Heart right ventricle (tissue), 16 donors: Measurements from ENCODE around the gene LRRC27. TPM values are rescaled to one million over a fixed set of nuclear protein-coding genes. Genes with fewer than 3 reads are reported as not detected.

Experiments
- ATAC-seq, 8 donors: fragments of 200-7000 bp; cut with Tn5 transposase; one replicate each; pipeline ENCODE4 v1.9.1; 2020; ENCODE audit warnings: mild to moderate bottlenecking in 8 of 8, moderate library complexity in 8 of 8, moderate number of reproducible peaks in 1 of 8
- DNase-seq, 2 donors: peaks; one replicate each; pipeline ENCODE4 v3.0.0-alpha.2; 2020
- H3K27ac ChIP-seq, 10 donors: fragments of 200-600 bp; sonication (generic) in 2 of 10; one replicate each; pipeline versions ENCODE4 v1.5.0 to v1.8.0; 2020 to 2022; ENCODE audit warnings: mild to moderate bottlenecking in 3 of 10
- H3K27me3 ChIP-seq, 7 donors: fragments of 200-600 bp; one replicate each; pipeline ENCODE4 v1.8.0; 2021 to 2022; ENCODE audit warnings: mild to moderate bottlenecking in 2 of 7
- H3K36me3 ChIP-seq, 9 donors: fragments of 200-600 bp; sonication (generic) in 1 of 9; one replicate each; pipeline versions ENCODE4 v1.5.0 to v1.8.0; 2020 to 2022; ENCODE audit warnings: mild to moderate bottlenecking in 2 of 9
- H3K4me1 ChIP-seq, 9 donors: fragments of 200-600 bp; sonication (generic) in 1 of 9; one replicate each; pipeline versions ENCODE4 v1.5.0 to v1.8.0; 2020 to 2022; ENCODE audit warnings: mild to moderate bottlenecking in 4 of 9
- H3K4me3 ChIP-seq, 10 donors: fragments of 200-600 bp; sonication (generic) in 2 of 10; one replicate each; pipeline versions ENCODE4 v1.5.0 to v1.8.0; 2020 to 2022; ENCODE audit warnings: mild to moderate bottlenecking in 7 of 10, moderate library complexity in 2 of 10
- H3K9me3 ChIP-seq, 11 donors: fragments of 200-600 bp in 10 of 11; sonication (generic) in 2 of 11; one replicate each; pipeline versions ENCODE4 v1.5.0 to v1.8.0; 2013 to 2022; ENCODE audit warnings: mild to moderate bottlenecking in 2 of 11, control low read depth in 1 of 11, moderate library complexity in 1 of 11
- CTCF ChIP-seq, 9 donors: fragments of 200-600 bp; sonication (generic) in 2 of 9; IDR thresholded peaks; one replicate each; pipeline versions ENCODE4 v1.5.0 to v1.8.0; 2021 to 2022; ENCODE audit warnings: antibody characterized with exemption in 9 of 9, mild to moderate bottlenecking in 5 of 9, moderate library complexity in 1 of 9
- WGBS, 2 donors: extraction: QIAGEN DNeasy Blood & Tissue Kit; methylation state at CpG; one replicate each; pipeline ENCODE4 v1.1.7; 2013; ENCODE audit warnings: inconsistent platforms in 1 of 2; 5-methylcytosine and 5-hydroxymethylcytosine counted together
- intact Hi-C, 10 donors: fragments of 100-400 bp; cut with DNase I; formaldehyde crosslinking; loops; one replicate each; pipeline versions ENCODE4 v1.11.1 to v1.14.2; 2022
- polyA plus RNA-seq, 2 donors: library from polyadenylated mRNA; stranded (reverse); fragments of 200-250 nt; gene quantifications; one replicate each; pipeline ENCODE4 v1.2.3, GENCODE V29; 2013
- total RNA-seq, 10 donors: library from RNA; stranded (reverse); fragmentation: NEBNext Ultra II Directional in 3 of 10; extraction: Animal tissue kit (Norgen Biotek cat#: 25700) in 3 of 10; gene quantifications; one replicate each; pipeline versions ENCODE4 v1.2.1 to v1.2.4, GENCODE V29; 2021 to 2023
- donor health status: Arrhythmogenic right ventricular cardiomyopathy.
- donor health status: ischemic (EF 13 %, LVEDD 7.1; RV severe dilation, severe dysfunction).
- donor health status: healthy with polysubstance abuse.
- donor health status: DM: no; HTN: yes; CAD: no.
- donor health status: DM: no; HTN: no; CAD: no.
- donor health status: ischemic (EF 25% LVEDD 6.9; RV normal size, moderate dysfunction).
- donor health status: ischemic (EF 25% LVEDD 5.7; RV mildly dilated, moderate dysfunction).
- donor health status: healthy.
- donor health status: DM: yes; HTN: yes; CAD: no.
- donor health status: Ischemic cardiomyopathy.
- donor health status: ischemic (EF 35%, LVEDD 5.7; RV mildly dilated, moderate dysfunction).
- donor health status: nonischemic (EF 11% LVEDD 7.7; RV severe dilation, severe dysfunction).
- donor health status: DM: yes; HTN: yes; CAD: no.
- donor health status: PGD.
- donor health status: ischemic (EF 29% LVEDD 5.4; RV normal size, mild dysfunction).
- donor health status: nonischemic (EF 23%, LVEDD 6.1; RV moderate dilation, normal function).

Gene LRRC27
- total and polyA plus RNA-seq, 12 donors: 3.0 to 8.1 (median 4.7) TPM

- no peak for DNase-seq
- no peak overlapping the region for H3K4me3 ChIP-seq
- intact Hi-C loops: loop anchor here in 1 of 10 donors (5.0 kb wide), 1 partner anchor 44 kb away; no protein-coding TSS in a partner anchor
- 86 to 92% methylated on average over 25 of the region's 25 CpGs for WGBS, 2 donors
- H3K9me3 ChIP-seq: no peaks in the 10 kb centered on the region
- peaks cover 0 to 26% (median 11%) of the 10 kb centered on the region in 9 donors for H3K36me3 ChIP-seq
- peaks cover 17 to 58% (median 39%) of the 10 kb centered on the region in 9 donors for H3K4me1 ChIP-seq
- no peaks in the 10 kb centered on the region for H3K27me3 ChIP-seq
- no peak overlapping the region for H3K27ac ChIP-seq
- TF ChIP-seq CTCF (IDR thresholded peaks at IDR 0.05): no peak
- ATAC-seq: no peak
These were observed 71.6 kb downstream of the LRRC27 start for GRCh38 chr10:132403511-132404168.

GRCh38 chr10:132404169-132404880 lies 72.3 kb downstream of the LRRC27 start:
- no peak for TF ChIP-seq CTCF (IDR thresholded peaks at IDR 0.05)
- no peak overlapping the region for H3K27ac ChIP-seq
- 86 to 94% methylated on average over 31 to 32 of the region's 32 CpGs for WGBS, 2 donors
- peaks cover 20 to 58% (median 42%) of the 10 kb centered on the region in 9 donors for H3K4me1 ChIP-seq
- DNase-seq (no peak), ATAC-seq (no peak)
- H3K36me3 ChIP-seq: peaks cover 0 to 26% (median 11%) of the 10 kb centered on the region in 9 donors
- no peaks in the 10 kb centered on the region for H3K9me3 ChIP-seq
- no peak overlapping the region for H3K4me3 ChIP-seq
- intact Hi-C loops: loop anchor here in 1 of 10 donors (5.0 kb wide), 1 partner anchor 43 kb away; no protein-coding TSS in a partner anchor
- no peaks in the 10 kb centered on the region for H3K27me3 ChIP-seq

GRCh38 chr10:132404911-132405462 lies 73.0 kb downstream of the LRRC27 start:
- Histone ChIP-seq H3K9me3 (no peaks in the 10 kb centered on the region), H3K4me1 (peaks cover 20 to 54% (median 39%) of the 10 kb centered on the region in 9 donors), H3K27me3 (no peaks in the 10 kb centered on the region), H3K27ac (no peak overlapping the region), H3K4me3 (no peak overlapping the region), H3K36me3 (peaks cover 0 to 26% (median 11%) of the 10 kb centered on the region in 9 donors)
- no peak for ATAC-seq
- DNase-seq: no peak
- TF ChIP-seq CTCF (IDR thresholded peaks at IDR 0.05): no peak
- WGBS, 2 donors: 88 to 91% methylated on average over 49 to 54 of the region's 54 CpGs
- intact Hi-C loops: loop anchor here in 1 of 10 donors (5.0 kb wide), 1 partner anchor 42 kb away; no protein-coding TSS in a partner anchor

GRCh38 chr10:132405463-132405991 lies 73.5 kb downstream of the LRRC27 start:
- Histone ChIP-seq H3K9me3 (no peaks in the 10 kb centered on the region), H3K36me3 (peaks cover 0 to 26% (median 11%) of the 10 kb centered on the region in 9 donors), H3K27ac (no peak overlapping the region), H3K4me3 (no peak overlapping the region), H3K27me3 (no peaks in the 10 kb centered on the region), H3K4me1 (peaks cover 18 to 48% (median 34%) of the 10 kb centered on the region in 9 donors)
- ATAC-seq (no peak), DNase-seq (no peak)
- 96 to 97% methylated on average over 53 of the region's 53 CpGs for WGBS, 2 donors
- intact Hi-C loops: no loop called here
- TF ChIP-seq CTCF (IDR thresholded peaks at IDR 0.05): no peak
